ENCODE measurements around the gene KCNH4. TPM values are rescaled to one million over a fixed set of nuclear protein-coding genes. Genes with fewer than 3 reads are reported as not detected.

Gene KCNH4
- total and polyA plus RNA-seq, 2 of the 13 experiments (the other 11 are each of a cell fraction or from before 2014, with no cell fraction given): 0.01 to 0.09 TPM

DNA sequence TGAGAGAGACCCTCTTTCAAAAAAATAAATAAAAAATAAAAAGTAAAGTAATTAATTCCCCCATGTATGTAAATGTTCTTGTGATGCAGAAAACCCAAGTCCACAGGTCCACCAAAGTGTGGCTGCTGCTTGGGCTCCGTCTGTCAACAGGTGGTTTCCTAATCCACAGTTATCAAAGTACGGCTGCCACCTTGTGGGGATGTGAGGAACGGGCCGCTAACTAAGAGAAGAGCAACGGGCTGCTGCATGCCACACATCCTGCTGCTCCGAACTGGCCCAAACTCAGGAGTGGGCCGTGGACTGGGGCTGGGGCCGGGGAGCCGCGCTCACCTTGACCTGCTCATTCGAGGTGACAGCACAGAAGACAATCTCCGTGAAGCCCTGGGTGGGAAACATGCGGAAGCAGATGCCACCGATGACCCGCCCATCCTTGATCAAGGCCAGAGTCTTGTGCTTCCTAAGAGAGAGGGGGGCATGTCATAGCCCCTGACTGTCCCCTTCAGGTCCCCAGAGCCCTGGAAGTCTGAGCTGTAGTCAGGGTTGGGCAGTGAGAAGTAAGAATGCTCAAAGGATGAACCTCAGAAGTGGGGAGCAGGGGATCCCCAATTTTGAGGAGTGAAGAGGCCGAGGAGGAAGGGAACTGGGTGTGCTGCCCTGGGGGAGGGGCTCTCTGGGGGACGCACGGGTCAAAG is 64.1 kb downstream of the KCNH4 start (continued):
- TF ChIP-seq ZBTB49 (CRISPR knock-in tag; IDR thresholded peaks at IDR 0.05; ENCODE audit: borderline replicate concordance): no peak
- TF ChIP-seq ZNF263 (CRISPR knock-in tag; IDR thresholded peaks at IDR 0.05): no peak
- no peak for TF ChIP-seq ZNF773 (CRISPR knock-in tag; IDR thresholded peaks at IDR 0.05; ENCODE audit: borderline replicate concordance)
- TF ChIP-seq NFATC3 (CRISPR knock-in tag; IDR thresholded peaks at IDR 0.05): no peak
- TF ChIP-seq MED1 (CRISPR knock-in tag; IDR thresholded peaks at IDR 0.05): no peak
- TF ChIP-seq ZZZ3 (CRISPR knock-in tag; IDR thresholded peaks at IDR 0.05; ENCODE audit: borderline replicate concordance): no peak
- TF ChIP-seq IRF2 (CRISPR knock-in tag; IDR thresholded peaks at IDR 0.05): 0 out of 2 replicates have a peak, but pooled peaks have one; percentile 57
- TF ChIP-seq DDIT3 (CRISPR knock-in tag; IDR thresholded peaks at IDR 0.05): no peak
- TF ChIP-seq, protein P1, sequence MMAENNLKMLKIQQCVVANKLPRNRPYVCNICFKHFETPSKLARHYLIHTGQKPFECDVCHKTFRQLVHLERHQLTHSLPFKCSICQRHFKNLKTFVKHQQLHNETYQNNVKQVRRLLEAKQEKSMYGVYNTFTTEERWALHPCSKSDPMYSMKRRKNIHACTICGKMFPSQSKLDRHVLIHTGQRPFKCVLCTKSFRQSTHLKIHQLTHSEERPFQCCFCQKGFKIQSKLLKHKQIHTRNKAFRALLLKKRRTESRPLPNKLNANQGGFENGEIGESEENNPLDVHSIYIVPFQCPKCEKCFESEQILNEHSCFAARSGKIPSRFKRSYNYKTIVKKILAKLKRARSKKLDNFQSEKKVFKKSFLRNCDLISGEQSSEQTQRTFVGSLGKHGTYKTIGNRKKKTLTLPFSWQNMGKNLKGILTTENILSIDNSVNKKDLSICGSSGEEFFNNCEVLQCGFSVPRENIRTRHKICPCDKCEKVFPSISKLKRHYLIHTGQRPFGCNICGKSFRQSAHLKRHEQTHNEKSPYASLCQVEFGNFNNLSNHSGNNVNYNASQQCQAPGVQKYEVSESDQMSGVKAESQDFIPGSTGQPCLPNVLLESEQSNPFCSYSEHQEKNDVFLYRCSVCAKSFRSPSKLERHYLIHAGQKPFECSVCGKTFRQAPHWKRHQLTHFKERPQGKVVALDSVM (CRISPR knock-in tag; IDR thresholded peaks at IDR 0.05): peak; percentile 59
- TF ChIP-seq ZBTB7A (CRISPR knock-in tag; IDR thresholded peaks at IDR 0.05): no peak
- no peak for TF ChIP-seq ZNF17 (CRISPR knock-in tag; IDR thresholded peaks at IDR 0.05)
- no peak for TF ChIP-seq KMT2B (CRISPR knock-in tag; IDR thresholded peaks at IDR 0.05)
- TF ChIP-seq DMAP1 (CRISPR knock-in tag; IDR thresholded peaks at IDR 0.05): no peak
- 0 out of 2 replicates have a peak, but pooled peaks have one; percentile 41 for TF ChIP-seq ARID4A (CRISPR knock-in tag; IDR thresholded peaks at IDR 0.05; ENCODE audit: borderline replicate concordance)
- TF ChIP-seq ZSCAN21 (CRISPR knock-in tag; IDR thresholded peaks at IDR 0.05; ENCODE audit: borderline replicate concordance): no peak
- no peak for TF ChIP-seq FOXM1 (CRISPR knock-in tag; IDR thresholded peaks at IDR 0.05)
- TF ChIP-seq ZFP36L2 (CRISPR knock-in tag; IDR thresholded peaks at IDR 0.05): no peak
- no peak for TF ChIP-seq KLF13 (CRISPR knock-in tag; IDR thresholded peaks at IDR 0.05)
- TF ChIP-seq, protein P2, sequence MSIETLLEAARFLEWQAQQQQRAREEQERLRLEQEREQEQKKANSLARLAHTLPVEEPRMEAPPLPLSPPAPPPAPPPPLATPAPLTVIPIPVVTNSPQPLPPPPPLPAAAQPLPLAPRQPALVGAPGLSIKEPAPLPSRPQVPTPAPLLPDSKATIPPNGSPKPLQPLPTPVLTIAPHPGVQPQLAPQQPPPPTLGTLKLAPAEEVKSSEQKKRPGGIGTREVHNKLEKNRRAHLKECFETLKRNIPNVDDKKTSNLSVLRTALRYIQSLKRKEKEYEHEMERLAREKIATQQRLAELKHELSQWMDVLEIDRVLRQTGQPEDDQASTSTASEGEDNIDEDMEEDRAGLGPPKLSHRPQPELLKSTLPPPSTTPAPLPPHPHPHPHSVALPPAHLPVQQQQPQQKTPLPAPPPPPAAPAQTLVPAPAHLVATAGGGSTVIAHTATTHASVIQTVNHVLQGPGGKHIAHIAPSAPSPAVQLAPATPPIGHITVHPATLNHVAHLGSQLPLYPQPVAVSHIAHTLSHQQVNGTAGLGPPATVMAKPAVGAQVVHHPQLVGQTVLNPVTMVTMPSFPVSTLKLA (IDR thresholded peaks at IDR 0.05): no peak

Data from HepG2 (cell line).